HPDE6-E6E7 (cell line): Measurements from ENCODE around the gene OSBP2.

Experiments used
- DNase-seq: peaks from one replicate; pipeline ENCODE4 v3.0.0; 2011; ENCODE audit warnings: missing footprints; ENCODE audit errors: extremely low spot score

Gene OSBP2

DNA sequence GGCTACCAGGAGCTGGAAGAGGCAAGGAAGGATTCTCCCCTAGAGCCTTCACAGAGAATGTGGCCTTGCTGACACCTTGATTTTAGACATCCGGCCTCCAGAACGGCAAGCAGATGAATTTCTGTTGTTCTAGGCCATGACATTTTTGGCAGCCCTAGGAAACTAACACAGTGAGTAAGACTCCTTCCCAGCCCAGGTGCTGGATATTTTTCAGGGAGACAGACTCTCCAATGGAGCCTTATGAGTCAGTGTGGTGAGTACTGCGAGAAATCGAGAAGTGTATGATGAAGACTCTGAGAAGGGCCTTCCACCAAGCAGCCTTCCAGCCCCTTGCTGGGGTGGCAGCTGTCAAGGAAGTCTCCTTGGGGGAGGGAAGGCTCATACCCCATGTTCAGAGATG is 114.4 kb downstream of the OSBP2 start:
- DNase-seq = no peak

DNA sequence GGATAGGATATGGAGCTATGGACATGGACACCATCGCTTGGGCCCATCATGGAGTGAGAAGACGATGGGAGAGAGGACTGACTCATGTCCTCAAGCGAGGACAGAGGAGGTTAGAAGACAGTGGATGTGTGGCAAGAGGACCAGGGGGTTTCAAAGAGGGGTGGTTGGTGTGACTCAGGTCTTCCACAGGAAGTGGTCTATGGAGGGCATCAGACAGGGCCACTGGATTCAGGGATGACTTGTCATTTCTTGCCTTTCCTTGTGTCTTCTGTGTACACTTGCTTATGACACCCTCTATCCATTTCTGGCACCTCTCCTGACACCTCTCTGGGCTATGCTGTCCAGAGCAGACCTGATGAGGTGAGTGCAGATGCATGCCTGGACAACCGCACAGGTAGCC is 115.4 kb downstream of the OSBP2 start:
- no peak for DNase-seq

DNA sequence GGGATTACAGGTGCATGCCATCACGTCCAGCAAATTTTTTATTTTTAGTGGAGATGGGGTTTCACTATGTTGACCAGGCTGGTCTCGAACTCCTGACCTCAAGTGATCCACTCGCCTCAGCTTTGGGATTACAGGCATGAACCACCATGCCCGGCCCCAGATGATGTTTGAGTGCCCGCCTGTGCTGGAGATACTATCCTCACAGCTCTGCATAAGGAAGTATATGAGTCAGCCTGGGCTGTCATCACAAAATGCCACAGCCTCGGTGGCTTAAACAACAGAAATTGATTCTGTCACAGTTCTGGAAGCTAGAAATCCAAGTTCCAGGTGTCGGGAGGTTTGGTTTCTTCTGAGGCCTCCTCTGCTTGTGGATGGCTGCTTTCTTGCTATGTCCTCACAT is 119.3 kb downstream of the OSBP2 start:
- DNase-seq = no peak

DNA sequence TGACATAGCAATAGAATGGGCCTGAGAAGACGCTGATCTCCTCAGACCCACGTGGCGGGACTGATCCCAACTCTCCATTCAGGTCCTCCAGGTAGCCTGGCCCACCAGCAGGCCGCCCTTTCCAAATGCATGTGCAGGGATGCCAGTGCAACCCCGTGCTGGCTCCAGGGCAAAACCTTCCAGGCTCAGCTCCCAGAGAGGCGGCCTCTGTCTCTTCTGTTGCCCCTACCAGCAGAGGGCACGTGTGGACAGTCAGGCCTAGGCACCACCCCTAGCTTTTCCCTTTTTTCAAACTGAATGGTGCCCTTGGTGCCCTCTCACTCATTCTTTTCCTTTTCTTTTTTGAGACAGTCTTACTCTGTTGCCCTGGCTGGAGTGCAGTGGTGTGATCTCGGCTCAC is 121.7 kb downstream of the OSBP2 start:
- DNase-seq = no peak

DNA sequence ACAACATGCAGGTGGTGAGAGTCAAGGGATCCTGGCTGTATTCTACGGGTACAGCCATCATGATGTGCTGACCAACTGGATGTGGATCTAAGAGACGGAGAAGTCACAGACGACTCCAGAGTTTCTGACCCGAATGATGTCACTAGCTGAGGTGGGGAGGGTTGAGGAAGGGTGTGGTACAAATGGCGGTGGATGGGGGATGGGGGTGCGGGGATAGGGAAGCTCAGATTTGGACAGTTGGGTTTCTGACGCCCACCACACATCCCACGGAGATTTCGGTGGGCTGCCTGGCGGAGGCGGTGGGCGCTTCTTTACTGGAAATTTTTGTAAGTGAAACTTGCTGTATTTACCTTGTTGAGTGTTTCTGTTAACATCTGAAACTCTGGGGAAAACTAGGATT is 126.7 kb downstream of the OSBP2 start:
- DNase-seq = no peak

DNA sequence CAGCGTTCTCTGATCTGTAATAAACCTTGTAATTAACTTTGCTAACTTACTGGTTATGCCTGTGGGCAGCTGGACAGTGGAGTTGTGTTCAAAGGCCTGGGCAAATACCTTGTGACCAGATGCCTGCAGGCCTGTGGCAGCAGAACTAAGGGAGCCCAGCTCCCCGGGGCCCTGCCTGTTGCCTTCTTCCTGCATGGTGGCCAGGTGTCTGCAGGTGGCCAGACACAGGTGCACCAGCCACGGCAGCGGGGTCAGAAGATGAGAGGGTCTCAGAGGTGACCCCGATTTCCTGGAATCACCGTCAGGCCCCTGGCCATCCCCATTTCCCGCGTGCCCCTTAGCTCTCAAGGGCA is 127.2 kb downstream of the OSBP2 start:
- no peak for DNase-seq

DNA sequence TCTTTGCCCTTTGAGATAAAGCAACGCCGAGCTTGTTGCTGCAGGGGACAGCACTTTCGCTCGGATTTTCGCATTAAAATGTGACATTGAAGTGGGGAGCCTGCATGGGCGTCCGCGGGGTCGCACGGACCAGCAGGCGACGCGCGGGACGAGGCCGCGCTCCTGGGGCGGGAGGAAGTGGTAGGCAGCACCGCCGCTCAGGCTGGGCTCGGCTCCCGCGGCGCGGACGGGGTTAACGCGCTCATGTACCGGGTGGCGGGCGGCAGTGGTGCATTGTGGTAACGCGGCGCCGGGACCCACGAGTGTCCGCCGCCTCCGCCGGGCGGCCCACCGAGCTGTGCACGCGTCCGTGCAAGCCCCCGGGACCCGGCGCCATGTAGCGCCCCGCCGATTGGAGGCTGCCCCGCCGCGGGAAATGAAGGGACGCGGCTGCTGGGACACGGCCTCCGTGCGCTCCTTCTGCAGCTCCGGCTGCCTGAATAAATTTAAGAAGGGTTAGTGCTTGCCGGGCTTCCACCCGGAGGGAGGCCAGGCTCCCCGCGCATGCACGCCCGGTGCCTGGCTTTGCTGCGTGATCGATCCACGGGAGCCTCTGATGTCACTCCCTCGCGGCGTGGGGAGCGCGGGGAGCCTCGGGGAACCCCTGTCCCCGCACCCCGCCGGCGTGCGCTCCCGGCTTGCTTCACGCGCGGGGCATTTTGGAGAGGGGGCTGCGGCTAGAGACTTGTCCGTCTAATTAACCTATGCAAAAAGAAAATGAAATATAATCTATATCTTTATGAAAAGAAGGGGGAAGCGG is 127.7 kb downstream of the OSBP2 start:
- no peak for DNase-seq

DNA sequence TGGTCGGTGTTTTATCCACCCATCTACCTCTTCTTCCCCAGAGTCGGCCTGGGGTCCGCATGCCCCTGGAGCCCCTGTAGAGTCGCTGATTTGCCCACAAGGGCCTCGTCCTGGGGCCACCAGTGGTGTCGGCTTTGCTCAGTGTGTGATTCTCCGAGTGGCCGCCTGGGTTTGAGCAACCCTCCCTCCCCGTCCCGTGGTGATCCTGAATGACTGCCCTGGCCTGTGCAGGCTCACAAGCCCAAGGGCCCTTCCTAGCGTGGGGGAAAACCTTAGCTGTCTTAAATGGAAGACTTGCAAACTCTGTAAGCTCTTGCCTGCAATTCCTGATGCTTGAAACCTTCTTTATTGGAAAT is 128.3 kb downstream of the OSBP2 start:
- DNase-seq = no peak

DNA sequence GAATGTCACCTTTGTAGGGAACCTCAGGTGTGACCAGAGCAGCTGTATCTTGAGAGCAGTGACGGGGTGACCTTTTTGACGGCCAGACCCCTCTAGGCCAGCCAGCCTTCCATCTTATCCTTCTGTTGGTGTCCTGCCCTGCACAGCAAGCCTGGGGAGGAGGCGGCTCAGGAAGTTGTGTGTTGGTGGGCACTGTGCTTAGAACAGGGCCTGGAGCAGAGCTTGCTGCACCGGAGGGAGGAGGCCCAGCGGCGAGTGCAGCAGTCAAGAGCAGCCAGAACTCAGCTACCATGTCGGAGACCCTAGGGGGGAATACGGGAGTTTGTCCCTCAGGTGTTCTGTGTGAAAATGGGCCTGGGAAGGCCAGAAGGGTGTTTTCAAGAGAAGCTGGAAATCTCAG is 129.4 kb downstream of the OSBP2 start:
- no peak for DNase-seq

DNA sequence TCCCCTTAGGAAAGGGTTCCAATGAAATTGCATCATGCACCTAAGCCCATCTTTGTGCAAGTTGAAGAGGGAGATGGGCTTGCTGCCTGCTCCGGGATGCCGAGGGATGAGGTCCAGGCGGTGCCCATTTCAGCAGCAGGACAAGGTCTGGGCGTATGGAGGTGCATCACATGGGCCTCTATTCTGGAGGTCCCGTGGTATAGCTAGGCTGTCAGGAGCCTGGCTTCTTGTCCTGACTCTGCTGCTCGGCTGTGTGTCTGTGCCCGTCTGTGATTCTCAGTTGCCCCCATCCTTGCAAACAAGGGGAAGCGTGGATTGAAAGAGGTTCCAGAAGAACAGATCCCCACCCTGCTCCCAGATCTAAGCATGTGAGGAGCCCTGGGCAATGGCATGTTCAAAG is 130.0 kb downstream of the OSBP2 start:
- DNase-seq = no peak

DNA sequence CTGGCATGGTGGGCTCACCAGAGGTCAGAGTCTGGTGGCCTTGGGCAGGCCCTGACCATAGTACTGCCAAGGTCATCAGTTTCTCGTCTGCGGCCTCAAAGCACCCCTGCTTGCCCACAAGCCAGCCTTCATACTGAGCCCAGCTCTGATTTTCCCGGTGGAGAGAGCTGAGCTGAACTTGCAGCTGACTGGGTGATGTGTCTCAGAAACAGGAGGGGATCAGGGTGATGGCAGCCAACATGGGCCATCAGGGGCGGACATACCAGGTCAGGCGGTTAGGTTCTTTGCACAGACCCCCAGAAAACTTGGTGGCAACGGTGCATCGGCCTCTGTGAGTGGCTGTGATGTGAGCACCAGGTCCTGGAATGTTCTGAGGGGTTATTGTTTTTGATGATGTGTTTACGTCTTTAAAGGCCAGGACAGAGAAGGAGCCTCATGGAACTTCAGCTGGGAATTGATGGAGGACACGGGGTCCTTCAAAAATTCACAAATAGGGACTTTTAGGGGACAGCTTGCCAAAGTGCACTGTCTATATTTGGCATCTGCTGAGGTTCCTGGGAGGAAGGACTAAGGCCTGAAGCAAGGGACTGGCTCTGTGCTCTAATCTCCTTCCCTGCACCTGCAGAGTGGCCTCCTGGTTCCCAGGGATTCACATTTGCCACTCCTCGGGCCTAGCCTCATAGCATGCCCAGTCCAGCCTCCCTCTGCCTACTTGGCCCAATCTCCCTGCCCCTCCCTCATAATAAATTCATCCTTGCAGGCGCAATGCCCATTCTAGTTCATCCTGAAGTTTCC is 131.2 kb downstream of the OSBP2 start:
- DNase-seq = no peak

DNA sequence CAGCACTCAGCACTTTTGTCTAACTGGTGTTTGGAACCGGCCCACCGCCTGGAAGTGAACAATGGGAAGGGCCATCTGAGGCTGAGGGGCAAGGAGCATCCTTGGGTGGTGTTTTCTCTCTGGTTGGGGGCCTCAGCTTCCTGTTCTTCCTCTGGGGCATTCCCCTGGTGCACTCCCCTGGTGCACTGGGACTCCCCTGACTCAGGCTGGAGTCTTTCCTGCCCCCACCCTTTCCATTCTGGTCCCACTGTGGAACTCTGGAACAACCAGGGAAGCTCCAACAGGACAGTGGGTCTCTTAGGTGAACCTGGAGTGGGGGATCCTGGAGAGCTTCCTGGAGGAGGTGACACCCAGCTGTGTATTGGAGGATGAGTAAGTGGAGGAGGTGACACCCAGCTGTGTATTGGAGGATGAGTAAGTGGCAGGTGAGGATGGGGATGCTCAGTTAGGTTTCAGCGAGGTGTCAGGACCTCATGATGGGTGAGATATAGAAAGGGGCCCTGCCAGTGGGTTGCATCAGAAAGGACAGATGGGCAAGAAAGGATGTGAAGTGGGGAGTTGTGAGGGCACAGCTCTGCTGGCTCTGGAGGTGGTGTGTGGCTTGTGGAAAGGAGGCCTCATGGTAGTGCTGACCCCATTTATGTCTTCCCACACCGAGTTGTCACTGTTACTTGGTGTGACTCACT is 132.1 kb downstream of the OSBP2 start:
- no peak for DNase-seq

DNA sequence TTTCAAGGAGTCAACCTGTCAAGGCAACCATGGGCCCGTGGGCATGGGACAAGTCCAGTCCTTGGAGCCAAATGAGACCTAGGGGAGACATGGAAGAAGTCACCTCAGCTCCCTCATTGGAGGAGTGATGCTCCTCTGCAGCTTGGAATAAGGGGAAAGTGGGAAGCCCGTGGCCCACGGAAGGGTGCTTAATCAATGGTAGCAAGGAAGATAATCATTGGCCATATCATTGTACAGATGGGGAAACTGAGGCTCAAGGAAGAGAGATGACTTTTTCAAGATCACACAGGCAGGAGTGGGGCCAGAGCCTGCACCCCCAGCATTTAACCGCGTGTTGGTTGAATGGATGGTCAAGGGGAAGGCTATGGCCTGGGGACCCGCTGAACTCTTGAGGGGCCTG is 133.0 kb downstream of the OSBP2 start:
- DNase-seq = no peak

DNA sequence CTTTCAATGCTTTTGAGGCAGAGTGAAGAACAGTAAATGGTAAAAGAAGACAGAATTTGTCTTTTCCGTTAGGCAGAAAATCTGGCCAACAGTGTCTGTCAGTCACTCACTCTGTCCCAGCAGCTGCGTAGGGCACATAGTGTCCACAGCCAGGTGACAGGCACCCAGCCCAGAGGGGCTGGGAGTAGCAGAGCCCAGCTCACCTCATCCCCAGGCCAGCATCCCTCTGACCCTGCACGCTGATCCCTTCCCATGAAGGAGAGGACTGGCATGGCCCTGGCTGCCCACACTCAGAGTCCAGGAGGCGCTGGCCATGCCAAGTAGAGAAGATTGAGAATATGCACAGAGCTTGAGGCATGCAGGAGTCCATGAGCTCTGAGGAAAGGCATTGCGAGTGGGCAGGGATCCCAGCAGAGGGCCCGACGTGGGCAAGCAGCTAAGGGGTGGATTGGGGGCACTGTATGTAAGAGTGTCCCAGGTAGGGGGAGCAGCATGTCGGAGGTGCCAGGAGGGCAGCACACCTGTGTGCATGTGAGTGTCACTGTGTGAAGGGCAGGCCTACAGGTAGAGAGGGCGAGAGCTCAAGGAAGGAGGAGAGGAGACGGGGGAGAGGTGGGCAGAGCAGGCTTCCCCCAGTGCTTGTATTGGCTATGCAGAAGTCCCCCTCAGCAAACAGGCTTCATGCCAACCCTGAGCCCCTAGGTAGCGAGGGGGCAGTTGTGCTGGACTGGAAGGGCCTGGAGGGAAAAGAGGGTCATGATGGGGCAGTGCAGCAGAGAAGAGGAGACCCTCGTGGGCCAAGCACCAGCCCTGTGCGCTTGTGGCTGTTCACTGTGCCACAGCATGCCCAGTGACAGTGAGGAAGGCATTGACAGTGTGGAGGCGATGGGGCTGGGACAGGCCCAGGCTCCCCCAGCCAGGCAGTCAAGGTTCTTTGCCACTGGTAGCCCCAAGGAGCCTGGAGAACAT is 133.8 kb downstream of the OSBP2 start:
- DNase-seq = no peak

DNA sequence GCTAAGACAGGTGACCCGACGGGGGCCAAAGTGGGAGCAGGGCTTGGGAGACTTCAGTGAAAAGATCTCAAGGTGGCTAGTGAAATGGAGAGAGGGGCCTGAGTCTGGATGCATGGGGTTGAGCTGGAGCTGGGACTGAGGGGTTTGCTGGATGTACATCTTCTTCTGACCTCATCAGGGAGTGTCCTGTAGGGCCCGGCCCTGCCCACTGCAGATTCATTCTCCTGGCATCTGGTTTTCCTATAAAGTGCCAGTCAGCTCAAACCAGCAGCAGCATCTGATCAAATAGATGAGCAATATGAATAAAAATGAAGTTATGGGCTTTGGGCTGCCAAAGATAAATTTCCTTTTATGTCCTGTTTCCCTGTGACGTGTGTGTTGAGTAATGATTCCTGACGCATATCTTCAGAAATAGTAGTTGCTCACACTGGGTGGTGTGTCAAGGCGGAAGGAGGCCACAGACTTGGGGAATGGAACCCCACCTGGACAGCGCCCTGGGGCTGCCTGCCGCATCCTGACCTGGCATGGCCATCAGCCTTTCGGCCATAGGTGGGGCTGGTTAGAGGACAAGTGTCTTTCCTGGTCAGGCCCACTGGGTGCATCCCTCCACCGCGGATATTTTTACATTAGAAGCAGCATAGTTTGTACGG is 135.4 kb downstream of the OSBP2 start:
- peak; percentile 85 for DNase-seq

DNA sequence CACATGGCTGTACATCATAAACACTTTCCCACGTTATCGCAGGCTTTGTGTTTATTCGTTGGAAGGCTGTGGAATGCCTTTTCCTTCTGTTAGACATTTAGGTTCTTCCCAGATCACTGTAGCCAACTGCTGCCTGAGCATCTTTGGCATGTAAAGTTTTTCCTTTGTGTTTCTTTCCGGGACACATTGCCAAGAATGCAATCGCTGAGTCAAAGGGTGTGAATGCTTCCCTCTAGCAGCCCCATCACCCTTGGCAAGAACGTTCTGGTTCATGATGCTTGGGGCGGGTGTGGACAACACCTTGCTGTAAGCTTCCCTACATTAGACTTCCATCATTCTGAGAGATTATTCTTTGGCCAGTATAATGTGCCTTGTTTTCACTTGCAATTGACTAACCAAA is 136.2 kb downstream of the OSBP2 start:
- DNase-seq = peak; percentile 88

DNA sequence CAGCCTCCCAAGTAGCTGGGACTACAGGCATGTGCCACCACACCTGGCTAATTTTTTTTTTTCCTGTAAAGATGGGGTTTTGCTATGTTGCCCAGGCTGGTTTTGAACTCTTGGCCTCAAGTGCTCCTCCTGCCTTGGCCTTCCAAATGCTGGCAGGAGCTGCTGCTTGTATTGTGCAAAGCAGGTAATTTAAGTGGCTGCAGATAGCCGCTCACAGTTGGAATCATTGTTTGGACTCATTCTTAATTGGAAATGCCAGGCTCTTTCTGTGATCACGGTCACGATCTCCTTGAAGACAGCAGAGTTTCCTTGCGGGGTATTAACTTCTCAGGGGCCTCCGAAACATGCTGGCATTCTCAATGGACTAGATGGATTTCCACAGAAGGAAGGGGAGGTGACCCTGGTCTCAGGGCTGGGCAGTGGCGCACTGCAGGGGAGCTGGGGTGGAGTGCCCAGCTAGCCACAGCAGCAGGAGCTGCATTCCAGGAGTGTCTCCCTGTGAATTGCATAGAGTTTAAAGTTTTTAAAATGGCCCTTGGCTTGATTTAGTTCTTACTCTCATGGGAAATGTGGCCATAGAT is 137.8 kb downstream of the OSBP2 start:
- DNase-seq = no peak

DNA sequence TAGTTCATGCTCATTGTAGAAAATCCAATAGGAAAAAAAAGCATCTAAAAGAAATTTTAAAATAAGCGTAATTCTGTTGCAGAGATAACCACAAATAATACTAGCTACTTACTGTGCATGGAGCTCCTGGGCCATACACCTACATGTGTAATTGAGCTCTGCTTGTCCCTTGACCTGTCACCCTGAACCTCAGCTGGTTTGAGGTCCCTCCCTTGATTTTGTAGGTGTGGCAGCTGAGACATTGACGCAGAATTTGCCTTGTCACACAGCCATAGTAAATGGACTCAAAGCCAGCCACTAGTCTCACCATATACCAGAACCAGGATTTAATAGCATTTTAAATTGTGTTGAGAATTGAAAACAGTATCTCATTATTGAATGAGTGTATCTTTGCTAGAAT is 138.6 kb downstream of the OSBP2 start:
- DNase-seq = no peak

DNA sequence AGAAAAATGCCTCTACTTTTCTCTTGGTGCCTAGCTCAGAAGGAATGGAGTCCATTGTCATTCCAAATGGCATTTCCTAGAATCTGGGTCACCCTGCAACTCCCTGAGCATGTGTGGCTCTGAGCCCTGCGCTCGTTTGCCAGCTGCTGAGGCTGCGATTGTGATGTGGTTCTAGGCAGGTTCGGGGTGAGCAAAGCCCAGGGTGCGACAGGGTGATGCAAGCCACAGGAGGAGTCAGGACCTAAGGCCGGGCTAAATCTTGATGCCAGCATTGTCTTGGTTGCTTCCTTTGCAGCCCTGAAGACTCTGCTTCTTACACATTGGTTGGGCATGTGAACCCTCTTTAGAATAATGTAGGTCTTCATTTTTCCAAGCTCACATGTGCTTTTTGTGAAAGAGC is 142.9 kb downstream of the OSBP2 start:
- DNase-seq = no peak

DNA sequence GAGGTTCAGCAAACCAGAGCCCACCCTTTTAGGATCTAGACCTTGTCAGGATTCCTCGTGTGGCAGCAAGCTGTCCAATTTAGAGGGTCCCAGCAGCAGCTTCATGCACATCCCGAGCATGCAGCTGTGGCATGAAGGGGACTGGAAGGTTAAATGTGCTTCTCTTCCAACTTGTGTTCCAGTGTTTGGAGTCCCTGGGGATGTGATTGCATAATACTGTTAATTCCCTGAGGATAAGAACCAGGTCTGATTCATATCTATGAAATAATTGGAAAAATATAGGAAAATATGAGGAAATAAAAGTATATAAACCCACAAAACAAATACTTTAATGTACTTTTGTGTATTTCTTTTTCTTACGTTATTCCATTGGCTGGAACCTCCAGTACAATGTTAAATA is 143.4 kb downstream of the OSBP2 start:
- DNase-seq = no peak

DNA sequence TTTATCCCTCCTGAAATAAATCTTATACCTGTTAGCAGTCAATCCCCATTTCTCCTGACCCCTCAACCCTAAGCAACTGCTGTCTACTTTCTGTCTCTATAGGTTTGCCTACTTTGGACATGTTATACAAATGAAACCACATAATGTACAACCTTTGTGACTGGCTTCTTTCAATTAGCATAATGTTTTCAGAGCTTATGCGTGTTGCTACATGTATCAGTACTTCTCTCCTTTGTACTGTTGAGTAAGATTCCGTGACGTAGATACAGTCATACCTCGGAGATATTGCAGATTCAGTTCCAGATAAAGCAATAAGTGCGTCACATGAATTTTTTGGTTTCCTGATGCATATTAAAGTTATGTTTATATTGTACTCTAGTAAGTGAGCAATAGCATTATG is 146.6 kb downstream of the OSBP2 start:
- DNase-seq = peak; percentile 54
